GM13977 (cell line): ENCODE data around the gene PLXNA3.

Experiments used
- DNase-seq: peaks from one replicate; pipeline ENCODE4 v3.0.0; 2012; ENCODE audit warnings: low spot score
- CTCF ChIP-seq: IDR thresholded peaks from 2 replicates; pipeline ENCODE4 v1.5.1; 2012; ENCODE audit warnings: mild to moderate bottlenecking, control low read depth; ENCODE audit not compliant: insufficient read depth; ENCODE audit errors: extremely low read depth, missing control alignments
- in situ Hi-C: fragments of 300-500 bp; cut with MboI; formaldehyde crosslinking; loops from one replicate; pipeline ENCODE4 v1.12.0; 2022; ENCODE audit warnings: low sequenced_read_pairs, low pct_unique_long_range_greater_than_20kb, mixed read lengths, inconsistent platforms; ENCODE audit not compliant: unreplicated experiment

The PLXNA3 gene

DNA sequence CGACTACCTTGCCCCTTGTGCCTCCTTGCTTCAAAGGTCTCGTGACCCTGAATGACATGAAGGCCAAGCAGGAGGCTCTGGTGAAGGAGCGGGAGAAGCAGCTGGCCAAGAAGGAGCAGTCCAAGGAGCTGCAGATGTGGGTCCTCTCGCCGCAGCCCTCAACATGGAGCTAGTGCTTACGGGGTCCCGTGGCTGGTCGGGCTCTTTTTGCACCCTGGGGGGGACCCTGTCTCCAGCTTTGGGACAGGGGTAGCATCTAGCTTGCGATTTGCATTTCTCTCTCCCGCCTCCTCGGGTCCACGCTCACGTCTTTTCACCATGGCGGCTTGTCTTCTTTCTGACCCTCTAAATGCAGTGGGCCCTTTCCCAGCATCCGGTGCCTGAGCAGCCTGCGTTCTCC lies 12.3 kb upstream of the PLXNA3 start:
- no peak for TF ChIP-seq CTCF
- in situ Hi-C loops: no loop called here
- DNase-seq: no peak

GRCh38 chrX:154446430-154446829 lies 11.7 kb upstream of the PLXNA3 start:
- no peak for TF ChIP-seq CTCF
- DNase-seq: no peak
- in situ Hi-C loops: no loop called here

DNA sequence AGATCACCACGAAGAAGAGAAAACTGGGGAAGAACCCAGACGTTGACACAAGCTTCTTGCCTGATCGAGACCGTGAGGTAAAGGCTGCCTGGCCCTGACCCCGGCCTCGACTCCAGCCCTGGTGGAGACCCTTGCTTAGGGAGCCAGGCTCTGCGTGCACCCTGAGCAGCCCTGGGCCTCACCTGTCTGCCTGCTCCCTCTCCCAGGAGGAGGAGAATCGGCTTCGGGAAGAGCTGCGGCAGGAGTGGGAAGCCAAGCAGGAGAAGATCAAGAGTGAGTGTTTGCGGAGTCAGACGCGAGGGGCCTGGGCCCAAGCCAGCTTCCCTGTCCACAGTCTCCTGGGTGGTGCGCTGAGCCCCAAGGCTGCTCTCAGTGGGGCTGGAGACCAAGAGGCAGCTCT lies 9.6 kb upstream of the PLXNA3 start:
- DNase-seq: no peak
- no peak for TF ChIP-seq CTCF
- in situ Hi-C loops: no loop called here

GRCh38 chrX:154449618-154450017 lies 8.5 kb upstream of the PLXNA3 start:
- in situ Hi-C loops: no loop called here
- TF ChIP-seq CTCF: no peak
- no peak for DNase-seq

DNA sequence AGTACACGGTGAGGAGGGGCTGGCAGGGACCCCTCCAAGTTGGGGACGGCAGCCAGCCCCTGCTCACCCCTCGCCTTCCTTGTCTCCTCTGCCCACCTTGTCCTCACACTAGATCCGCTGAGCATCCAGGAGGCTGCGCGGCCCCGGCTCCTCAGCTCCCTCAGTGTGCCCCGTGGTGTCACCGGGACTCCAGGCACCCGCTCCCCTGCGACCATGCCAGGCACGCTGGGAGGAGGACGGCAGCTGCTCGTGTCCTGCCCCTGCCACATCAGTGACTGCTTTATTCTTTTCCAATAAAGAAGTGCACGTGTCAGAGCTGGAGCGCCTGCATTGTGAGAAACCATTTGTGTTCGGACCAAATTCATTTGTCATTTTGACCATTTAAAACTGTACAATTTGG lies 7.8 kb upstream of the PLXNA3 start:
- no peak for DNase-seq
- no peak for TF ChIP-seq CTCF
- in situ Hi-C loops: no loop called here

- DNase-seq: no peak
- no peak for TF ChIP-seq CTCF
- in situ Hi-C loops: no loop called here
These were observed 5.3 kb upstream of the PLXNA3 start for GRCh38 chrX:154452823-154453222.

DNA sequence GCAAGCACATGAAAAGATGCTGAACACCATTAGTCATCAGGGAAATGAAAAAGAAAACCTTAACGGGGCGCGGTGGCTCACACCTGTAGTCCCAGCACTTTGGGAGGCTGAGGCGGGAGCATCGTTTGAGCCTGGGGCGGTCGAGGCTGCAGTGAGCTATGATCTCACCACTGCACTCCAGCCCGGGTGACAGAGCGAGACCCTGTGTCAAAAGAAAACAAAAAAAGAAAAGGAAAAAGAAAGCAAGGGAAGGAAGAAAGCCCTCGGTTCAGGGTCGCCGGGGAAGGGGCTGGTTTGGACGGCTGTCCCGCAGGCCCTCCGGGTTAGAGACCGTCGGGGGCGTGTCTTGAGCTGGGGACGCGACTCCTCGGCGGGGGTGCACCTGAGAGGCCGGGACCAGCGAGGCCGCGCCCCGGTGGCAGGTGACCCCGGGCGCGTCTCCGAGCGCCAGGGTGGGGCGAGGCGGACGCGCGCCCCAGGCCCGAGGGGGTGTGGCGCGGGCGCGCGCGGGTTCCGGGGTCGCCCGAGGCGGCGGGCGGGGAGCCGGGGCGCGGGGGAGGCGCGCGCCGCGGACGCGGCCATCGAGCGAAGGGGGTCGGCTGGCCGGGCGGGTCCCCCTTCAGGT lies 478 bp upstream of the PLXNA3 start:
- in situ Hi-C loops: no loop called here
- no peak for TF ChIP-seq CTCF
- DNase-seq: peak; percentile 90
